ENCODE measurements around the gene EFCAB10.

Gene EFCAB10

DNA sequence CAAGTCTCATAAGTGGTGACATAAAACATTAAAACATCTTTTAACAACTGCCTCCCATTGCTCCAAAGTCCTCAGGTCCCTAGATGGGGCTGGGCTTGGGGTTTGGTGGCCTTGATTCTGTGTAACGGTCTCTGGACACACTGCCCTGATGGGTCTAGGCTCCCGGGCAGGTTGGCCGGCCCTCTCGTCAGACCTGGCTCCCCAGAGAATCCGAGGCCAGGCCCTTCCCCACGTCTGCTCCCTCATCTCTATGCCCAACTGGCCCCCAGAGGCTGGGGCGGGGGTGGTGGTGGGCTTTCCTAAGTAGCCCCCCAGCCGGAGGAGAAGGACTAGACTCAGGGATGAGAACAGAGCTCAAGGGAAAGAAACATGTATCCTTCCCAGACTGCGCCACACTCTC is 31.5 kb upstream of the EFCAB10 start:
- no peak overlapping the region for H2BK15ac ChIP-seq (ENCODE audit: low read depth, poor library complexity, severe bottlenecking)
- no peaks in the 10 kb centered on the region for H3K79me1 ChIP-seq (replicated peaks; ENCODE audit: low read length, poor library complexity, severe bottlenecking)
- no peaks in the 10 kb centered on the region for H3K9me3 ChIP-seq (ENCODE audit: control insufficient read depth, low read length)
- H2BK5ac ChIP-seq (ENCODE audit: low read depth, low read length, poor library complexity, severe bottlenecking) = no peak overlapping the region
- H3K36me3 ChIP-seq (ENCODE audit: control insufficient read depth in 1 of 2, insufficient read depth in 2 of 2, low read depth in 1 of 2, low read length in 2 of 2) = peaks cover 45 to 60% of the 10 kb centered on the region in 2 experiments
- no peak overlapping the region for H3K27ac ChIP-seq (ENCODE audit: low read length, poor library complexity, severe bottlenecking)
- H3K27me3 ChIP-seq (ENCODE audit: control insufficient read depth in 1 of 2, insufficient read depth in 1 of 2, low read length in 2 of 2) = no peaks in the 10 kb centered on the region
- H3K23ac ChIP-seq (ENCODE audit: low read length in 2 of 2) = no peak overlapping the region
- no peak overlapping the region for H2AK5ac ChIP-seq (ENCODE audit: low read length, severe bottlenecking)
- H3K4ac ChIP-seq (ENCODE audit: low read depth in 1 of 2, low read length in 2 of 2) = no peak overlapping the region
- no peak for DNase-seq
- no peak overlapping the region for H3K18ac ChIP-seq (ENCODE audit: low read depth in 1 of 2, low read length in 2 of 2)
- H3K4me3 ChIP-seq (ENCODE audit: insufficient read depth in 1 of 2, low read depth in 1 of 2, low read length in 2 of 2) = no peak overlapping the region
- no peak overlapping the region for H2BK12ac ChIP-seq (ENCODE audit: low read length in 2 of 2)
- H2AFZ ChIP-seq (ENCODE audit: low read depth, low read length) = no peak overlapping the region
- H3K4me2 ChIP-seq (ENCODE audit: low read length, poor library complexity, severe bottlenecking) = no peak overlapping the region
- H3K14ac ChIP-seq (ENCODE audit: low read length in 2 of 2) = no peak overlapping the region
- H4K8ac ChIP-seq (ENCODE audit: low read length) = no peak overlapping the region
- WGBS = 93% methylated on average over 8 of the region's 9 CpGs
- no peak overlapping the region for H3K9ac ChIP-seq (ENCODE audit: low read length)
- H4K91ac ChIP-seq (ENCODE audit: low read length) = no peak overlapping the region
- no peaks in the 10 kb centered on the region for H3K4me1 ChIP-seq (ENCODE audit: control insufficient read depth, insufficient read depth, low read depth, low read length)
- no peak overlapping the region for H2BK120ac ChIP-seq (ENCODE audit: low read depth, low read length)

DNA sequence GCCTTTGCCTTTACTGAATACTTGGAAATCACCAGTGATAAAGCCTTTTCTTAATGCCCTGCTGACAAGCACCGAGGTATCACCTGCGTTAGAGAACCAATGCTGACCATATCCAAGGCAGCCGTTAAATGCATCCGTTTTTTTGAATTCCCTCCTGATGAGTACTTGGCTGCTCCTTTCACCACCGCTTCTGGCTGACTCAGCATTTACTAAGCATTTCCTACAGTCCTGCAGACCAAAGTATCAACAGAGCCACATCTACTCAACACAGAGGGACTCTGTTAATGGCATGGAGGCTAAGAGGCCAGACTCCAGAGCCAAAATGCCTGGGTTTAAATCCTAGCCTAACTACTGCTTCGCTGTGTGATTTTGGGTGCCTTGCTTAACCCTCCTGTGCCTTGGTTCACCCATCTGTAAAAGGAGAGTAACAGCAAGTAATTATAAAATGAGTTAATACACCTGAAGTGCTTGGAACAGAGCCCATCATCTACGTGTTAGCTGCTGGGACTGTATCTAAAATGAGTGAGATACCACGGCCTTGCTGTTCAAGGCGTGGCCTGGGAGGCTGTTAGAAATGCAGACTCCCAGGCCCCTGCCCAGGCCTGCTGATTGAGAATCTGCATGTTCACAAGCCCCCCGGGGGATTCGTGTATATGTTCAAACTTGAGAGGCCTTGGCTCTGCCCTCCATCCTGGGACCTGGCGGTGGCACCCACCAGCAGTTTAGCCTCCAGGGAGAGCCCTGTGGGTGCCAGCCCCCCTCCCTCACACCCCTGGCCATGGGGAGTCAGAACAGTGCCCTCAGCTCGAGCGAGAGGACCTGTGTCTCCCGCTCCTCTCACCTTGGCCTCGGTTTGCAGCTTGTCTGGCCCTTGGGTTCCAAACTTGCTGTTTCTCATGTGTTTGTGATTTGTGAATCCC is 30.8 kb upstream of the EFCAB10 start:
- Histone ChIP-seq H2AK5ac (ENCODE audit: low read length, severe bottlenecking) (no peak overlapping the region), H2AFZ (ENCODE audit: low read depth, low read length) (no peak overlapping the region), H3K18ac (ENCODE audit: low read depth in 1 of 2, low read length in 2 of 2) (no peak overlapping the region), H3K4me2 (ENCODE audit: low read length, poor library complexity, severe bottlenecking) (no peak overlapping the region), H3K14ac (ENCODE audit: low read length in 2 of 2) (no peak overlapping the region), H3K4me3 (ENCODE audit: insufficient read depth in 1 of 2, low read depth in 1 of 2, low read length in 2 of 2) (no peak overlapping the region), H4K8ac (ENCODE audit: low read length) (no peak overlapping the region), H3K27ac (ENCODE audit: low read length, poor library complexity, severe bottlenecking) (no peak overlapping the region), H3K9ac (ENCODE audit: low read length) (no peak overlapping the region), H3K79me1 (replicated peaks; ENCODE audit: low read length, poor library complexity, severe bottlenecking) (no peaks in the 10 kb centered on the region), H4K91ac (ENCODE audit: low read length) (no peak overlapping the region), H3K23ac (ENCODE audit: low read length in 2 of 2) (no peak overlapping the region), H3K4me1 (ENCODE audit: control insufficient read depth, insufficient read depth, low read depth, low read length) (no peaks in the 10 kb centered on the region), H2BK5ac (ENCODE audit: low read depth, low read length, poor library complexity, severe bottlenecking) (no peak overlapping the region), H2BK120ac (ENCODE audit: low read depth, low read length) (no peak overlapping the region), H3K27me3 (ENCODE audit: control insufficient read depth in 1 of 2, insufficient read depth in 1 of 2, low read length in 2 of 2) (no peaks in the 10 kb centered on the region), H2BK12ac (ENCODE audit: low read length in 2 of 2) (no peak overlapping the region), H3K9me3 (ENCODE audit: control insufficient read depth, low read length) (no peaks in the 10 kb centered on the region), H2BK15ac (ENCODE audit: low read depth, poor library complexity, severe bottlenecking) (no peak overlapping the region), H3K36me3 (ENCODE audit: control insufficient read depth in 1 of 2, insufficient read depth in 2 of 2, low read depth in 1 of 2, low read length in 2 of 2) (peaks cover 40 to 60% of the 10 kb centered on the region in 2 experiments), H3K4ac (ENCODE audit: low read depth in 1 of 2, low read length in 2 of 2) (no peak overlapping the region)
- WGBS = 89% methylated on average over 16 of the region's 16 CpGs
- DNase-seq = peak; percentile 7

DNA sequence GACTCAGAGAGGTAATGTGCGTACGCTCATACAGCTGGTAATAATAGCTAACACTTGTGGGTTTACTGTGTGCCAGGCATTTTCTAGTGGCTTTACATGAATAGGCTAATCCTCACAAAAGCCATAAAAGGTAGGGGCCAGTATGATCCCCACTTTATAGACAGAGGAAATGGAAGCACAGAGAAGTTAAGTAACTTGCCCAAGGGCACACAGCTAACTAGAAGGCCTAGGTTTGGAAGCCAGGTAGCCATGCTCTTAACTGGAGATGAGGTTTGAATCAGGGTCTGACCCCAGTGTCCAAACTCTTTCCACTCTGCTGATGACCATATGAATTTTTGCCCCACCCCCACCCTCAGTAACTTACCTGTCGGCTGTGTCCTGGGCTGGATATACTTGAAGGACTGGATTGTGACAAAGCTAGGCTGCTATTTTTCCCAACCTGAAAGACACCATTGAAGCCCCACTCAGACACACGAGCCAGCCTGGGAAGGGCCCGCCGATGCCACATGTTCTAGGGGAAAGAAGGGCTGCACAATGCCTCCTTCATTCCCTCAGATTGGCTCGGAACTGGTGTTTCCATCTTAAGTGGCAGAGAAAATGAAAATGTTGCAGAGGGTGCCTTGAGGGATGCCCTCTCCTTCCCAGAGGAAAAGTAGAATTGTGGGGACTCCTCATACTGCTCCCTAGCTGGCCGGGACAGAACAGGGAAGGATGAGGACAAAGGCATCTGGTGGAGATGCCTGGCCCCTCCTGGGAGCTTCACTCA is 29.1 kb upstream of the EFCAB10 start:
- DNase-seq = no peak
- no peak overlapping the region for H3K4ac ChIP-seq (ENCODE audit: low read depth in 1 of 2, low read length in 2 of 2)
- no peak overlapping the region for H3K23ac ChIP-seq (ENCODE audit: low read length in 2 of 2)
- no peak overlapping the region for H2BK5ac ChIP-seq (ENCODE audit: low read depth, low read length, poor library complexity, severe bottlenecking)
- H2BK12ac ChIP-seq (ENCODE audit: low read length in 2 of 2) = no peak overlapping the region
- no peak overlapping the region for H3K4me3 ChIP-seq (ENCODE audit: insufficient read depth in 1 of 2, low read depth in 1 of 2, low read length in 2 of 2)
- no peaks in the 10 kb centered on the region for H3K4me1 ChIP-seq (ENCODE audit: control insufficient read depth, insufficient read depth, low read depth, low read length)
- no peak overlapping the region for H3K14ac ChIP-seq (ENCODE audit: low read length in 2 of 2)
- no peaks in the 10 kb centered on the region for H3K9me3 ChIP-seq (ENCODE audit: control insufficient read depth, low read length)
- H2AFZ ChIP-seq (ENCODE audit: low read depth, low read length) = no peak overlapping the region
- H2BK15ac ChIP-seq (ENCODE audit: low read depth, poor library complexity, severe bottlenecking) = no peak overlapping the region
- no peak overlapping the region for H4K8ac ChIP-seq (ENCODE audit: low read length)
- H3K27ac ChIP-seq (ENCODE audit: low read length, poor library complexity, severe bottlenecking) = no peak overlapping the region
- no peak overlapping the region for H2AK5ac ChIP-seq (ENCODE audit: low read length, severe bottlenecking)
- no peak overlapping the region for H3K4me2 ChIP-seq (ENCODE audit: low read length, poor library complexity, severe bottlenecking)
- no peak overlapping the region for H2BK120ac ChIP-seq (ENCODE audit: low read depth, low read length)
- H3K9ac ChIP-seq (ENCODE audit: low read length) = no peak overlapping the region
- no peak overlapping the region for H3K18ac ChIP-seq (ENCODE audit: low read depth in 1 of 2, low read length in 2 of 2)
- H3K27me3 ChIP-seq (ENCODE audit: control insufficient read depth in 1 of 2, insufficient read depth in 1 of 2, low read length in 2 of 2) = no peaks in the 10 kb centered on the region
- H3K36me3 ChIP-seq (ENCODE audit: control insufficient read depth in 1 of 2, insufficient read depth in 2 of 2, low read depth in 1 of 2, low read length in 2 of 2) = peaks cover 34 to 52% of the 10 kb centered on the region in 2 experiments
- no peaks in the 10 kb centered on the region for H3K79me1 ChIP-seq (replicated peaks; ENCODE audit: low read length, poor library complexity, severe bottlenecking)
- 95% methylated on average over 8 of the region's 8 CpGs for WGBS
- no peak overlapping the region for H4K91ac ChIP-seq (ENCODE audit: low read length)

All from mesenchymal stem cell (in vitro differentiated cells and primary cell).